ENCODE data around the gene HTR7.

GRCh38 chr10:90813594-90814365 lies 44.1 kb downstream of the HTR7 start:
- TF ChIP-seq CHD4 (IDR thresholded peaks at IDR 0.05; ENCODE audit: borderline replicate concordance) = no peak
- no peak for TF ChIP-seq CBX2 (IDR thresholded peaks at IDR 0.05; ENCODE audit: borderline replicate concordance, low read depth)
- no peak for TF ChIP-seq CTCF (IDR thresholded peaks at IDR 0.05)
- TF ChIP-seq CEBPB (IDR thresholded peaks at IDR 0.05) = no peak
- no peak for TF ChIP-seq RAD21 (conservative IDR thresholded peaks at IDR 0.05 in 1 of 2, IDR thresholded peaks at IDR 0.05 in 1 of 2)
- no peak for TF ChIP-seq HES2 (IDR thresholded peaks at IDR 0.05)
- TF ChIP-seq BHLHE40 (IDR thresholded peaks at IDR 0.05; ENCODE audit: low read depth, low read length) = no peak
- TF ChIP-seq EP300 (IDR thresholded peaks at IDR 0.05) = no peak
- no peak for TF ChIP-seq POLR2A (IDR thresholded peaks at IDR 0.05; ENCODE audit: low read length)
- no peak for TF ChIP-seq SMC3 (IDR thresholded peaks at IDR 0.05)
- TF ChIP-seq RARB (CRISPR knock-in tag; IDR thresholded peaks at IDR 0.05) = no peak

Measured in A549 (cell line).